ENCODE measurements around the gene GRID1.

The GRID1 gene

DNA sequence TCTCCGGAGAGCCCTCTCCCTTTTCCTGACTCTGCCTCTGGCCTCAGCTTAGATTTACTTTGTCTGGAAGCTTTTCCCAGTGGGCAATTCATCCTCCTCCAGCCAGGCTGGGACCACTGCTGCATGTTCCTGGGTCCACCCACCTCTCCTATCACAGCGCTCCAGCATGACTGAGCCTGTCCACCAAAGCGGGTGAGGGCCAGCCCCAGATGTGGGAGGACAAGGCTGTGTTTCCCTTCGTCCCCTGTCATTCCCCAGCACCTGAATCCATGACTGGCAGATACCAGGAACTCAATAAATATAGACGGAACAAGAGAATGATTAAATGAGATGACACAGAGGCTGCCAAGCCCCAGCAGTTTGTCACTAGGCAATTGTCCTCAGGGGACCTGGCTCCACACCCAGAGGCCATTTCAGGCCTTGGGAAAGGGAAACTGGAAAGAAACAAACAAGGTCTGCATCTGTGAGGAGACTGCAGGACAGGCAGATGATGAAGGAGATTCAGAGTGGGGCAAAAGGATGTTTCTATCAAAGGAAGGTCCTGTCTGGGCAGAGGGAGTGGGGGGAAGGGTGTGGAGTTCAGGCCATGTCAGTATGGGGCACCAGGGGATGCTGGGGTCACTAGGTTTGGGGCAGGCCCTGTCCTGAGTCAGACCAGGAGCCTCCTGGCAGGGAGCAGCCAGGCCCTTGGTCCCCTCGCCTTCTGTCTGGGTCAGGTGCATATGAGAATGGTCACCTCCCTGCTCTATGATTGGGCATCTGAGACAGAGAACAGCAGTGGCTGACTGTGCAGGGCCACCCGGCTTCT is 576.4 kb downstream of the GRID1 start:
- no peak overlapping the region for H3K4me3 ChIP-seq (replicated peaks; ENCODE audit: low read depth, low read length)
- no peak for DNase-seq (ENCODE audit: low read depth)
- TF ChIP-seq, protein P1, sequence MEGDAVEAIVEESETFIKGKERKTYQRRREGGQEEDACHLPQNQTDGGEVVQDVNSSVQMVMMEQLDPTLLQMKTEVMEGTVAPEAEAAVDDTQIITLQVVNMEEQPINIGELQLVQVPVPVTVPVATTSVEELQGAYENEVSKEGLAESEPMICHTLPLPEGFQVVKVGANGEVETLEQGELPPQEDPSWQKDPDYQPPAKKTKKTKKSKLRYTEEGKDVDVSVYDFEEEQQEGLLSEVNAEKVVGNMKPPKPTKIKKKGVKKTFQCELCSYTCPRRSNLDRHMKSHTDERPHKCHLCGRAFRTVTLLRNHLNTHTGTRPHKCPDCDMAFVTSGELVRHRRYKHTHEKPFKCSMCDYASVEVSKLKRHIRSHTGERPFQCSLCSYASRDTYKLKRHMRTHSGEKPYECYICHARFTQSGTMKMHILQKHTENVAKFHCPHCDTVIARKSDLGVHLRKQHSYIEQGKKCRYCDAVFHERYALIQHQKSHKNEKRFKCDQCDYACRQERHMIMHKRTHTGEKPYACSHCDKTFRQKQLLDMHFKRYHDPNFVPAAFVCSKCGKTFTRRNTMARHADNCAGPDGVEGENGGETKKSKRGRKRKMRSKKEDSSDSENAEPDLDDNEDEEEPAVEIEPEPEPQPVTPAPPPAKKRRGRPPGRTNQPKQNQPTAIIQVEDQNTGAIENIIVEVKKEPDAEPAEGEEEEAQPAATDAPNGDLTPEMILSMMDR (IDR thresholded peaks at IDR 0.05; ENCODE audit: low read length, missing control alignments), result no peak

GRCh38 chr10:85789125-85789524 is 577.5 kb downstream of the GRID1 start:
- H3K4me3 ChIP-seq (replicated peaks; ENCODE audit: low read depth, low read length), result no peak overlapping the region
- no peak for DNase-seq (ENCODE audit: low read depth)
- TF ChIP-seq, protein P1 (IDR thresholded peaks at IDR 0.05; ENCODE audit: low read length, missing control alignments), result no peak

- H3K4me3 ChIP-seq (replicated peaks; ENCODE audit: low read depth, low read length), result no peak overlapping the region
- TF ChIP-seq, protein P1 (IDR thresholded peaks at IDR 0.05; ENCODE audit: low read length, missing control alignments), result no peak
- DNase-seq (ENCODE audit: low read depth), result no peak
Measured at GRCh38 chr10:85788570-85788969, 578.0 kb downstream of the GRID1 start.

GRCh38 chr10:85787881-85788280 is 578.7 kb downstream of the GRID1 start:
- TF ChIP-seq, protein P1 (IDR thresholded peaks at IDR 0.05; ENCODE audit: low read length, missing control alignments), result no peak
- H3K4me3 ChIP-seq (replicated peaks; ENCODE audit: low read depth, low read length), result no peak overlapping the region
- DNase-seq (ENCODE audit: low read depth), result no peak

- no peak for DNase-seq (ENCODE audit: low read depth)
- H3K4me3 ChIP-seq (replicated peaks; ENCODE audit: low read depth, low read length), result no peak overlapping the region
- TF ChIP-seq, protein P1 (IDR thresholded peaks at IDR 0.05; ENCODE audit: low read length, missing control alignments), result no peak
Measured at GRCh38 chr10:85787393-85787792, 579.2 kb downstream of the GRID1 start.

DNA sequence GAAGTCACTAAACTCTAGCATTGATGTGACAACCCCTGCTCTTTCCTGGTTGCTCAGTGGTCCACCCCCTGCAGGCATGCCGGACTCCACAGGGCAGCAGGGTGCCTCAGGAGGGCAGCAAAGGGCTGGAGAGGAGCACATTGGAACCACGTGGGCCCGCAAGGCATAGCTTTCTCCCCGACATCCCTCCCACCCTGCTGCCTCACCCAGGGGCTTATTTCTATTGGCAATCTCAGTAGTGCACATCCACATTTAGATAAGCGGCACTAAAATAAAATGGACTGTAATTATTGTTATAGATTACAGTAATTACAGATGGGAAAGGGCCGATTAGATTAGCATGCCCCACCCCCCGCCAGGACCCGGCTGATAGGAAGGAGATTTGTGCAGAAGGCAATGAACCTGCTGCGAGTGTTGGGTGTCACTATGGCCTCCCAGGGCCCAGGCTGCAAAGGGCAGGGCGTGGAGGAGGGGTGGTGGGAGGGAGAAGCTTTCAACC is 580.1 kb downstream of the GRID1 start:
- H3K4me3 ChIP-seq (replicated peaks; ENCODE audit: low read depth, low read length), result no peak overlapping the region
- TF ChIP-seq, protein P1 (IDR thresholded peaks at IDR 0.05; ENCODE audit: low read length, missing control alignments), result no peak
- no peak for DNase-seq (ENCODE audit: low read depth)

- no peak for DNase-seq (ENCODE audit: low read depth)
- TF ChIP-seq, protein P1 (IDR thresholded peaks at IDR 0.05; ENCODE audit: low read length, missing control alignments), result no peak
- no peak overlapping the region for H3K4me3 ChIP-seq (replicated peaks; ENCODE audit: low read depth, low read length)
Measured at GRCh38 chr10:85784792-85785191, 581.8 kb downstream of the GRID1 start.

Data from fibroblast of pulmonary artery (primary cell).